GM13977 (cell line): ENCODE results near the gene CDH8.

Experiments used
- DNase-seq: peaks from one replicate; pipeline ENCODE4 v3.0.0; 2012; ENCODE audit warnings: low spot score
- in situ Hi-C: fragments of 300-500 bp; cut with MboI; formaldehyde crosslinking; loops from one replicate; pipeline ENCODE4 v1.12.0; 2022; ENCODE audit warnings: low sequenced_read_pairs, low pct_unique_long_range_greater_than_20kb, mixed read lengths, inconsistent platforms; ENCODE audit not compliant: unreplicated experiment
- TF ChIP-seq, protein P1 (sequence below): IDR thresholded peaks from 2 replicates; pipeline ENCODE4 v1.5.1; 2012; ENCODE audit warnings: mild to moderate bottlenecking, control low read depth; ENCODE audit not compliant: insufficient read depth; ENCODE audit errors: extremely low read depth, missing control alignments

Gene CDH8

DNA sequence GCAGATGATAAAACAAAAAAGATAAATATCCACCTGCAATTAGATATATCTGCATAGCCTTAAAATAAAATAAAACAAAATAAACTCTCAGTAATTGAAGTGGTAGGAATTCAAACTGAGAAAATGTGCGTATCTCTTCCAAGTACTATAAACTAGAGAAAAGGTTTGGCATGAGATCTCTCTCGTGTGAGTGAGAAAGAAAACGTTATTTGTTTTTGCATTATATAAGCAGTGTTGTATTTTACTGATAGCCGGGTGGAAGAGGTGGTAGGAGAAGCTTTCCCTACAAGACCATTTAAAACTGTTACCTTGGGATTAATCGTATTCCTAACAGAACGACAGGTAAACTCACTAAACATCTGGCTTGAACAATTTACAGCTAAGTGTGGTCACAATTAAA, 15.6 kb downstream of the CDH8 start:
- in situ Hi-C loops, result no loop called here
- no peak for DNase-seq

DNA sequence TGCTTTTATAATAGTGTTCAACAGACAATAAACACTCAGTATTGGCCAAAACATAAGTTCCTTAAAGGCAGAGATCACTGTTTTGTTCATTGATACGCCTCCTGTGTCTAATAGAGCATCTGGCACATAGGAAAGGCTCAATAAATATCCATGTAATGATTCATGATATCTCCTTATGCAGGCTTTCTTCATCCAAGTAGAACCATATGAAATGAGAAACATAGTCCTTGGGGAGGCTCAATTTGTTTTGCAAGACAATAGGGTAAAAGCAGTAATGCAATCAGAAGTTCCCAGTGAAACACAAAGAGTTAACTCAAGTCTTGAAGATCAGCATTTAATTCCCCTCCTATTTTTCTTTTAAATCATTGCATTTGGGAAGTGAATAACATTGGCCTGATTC, 16.4 kb downstream of the CDH8 start:
- in situ Hi-C loops, result no loop called here
- DNase-seq, result no peak
- TF ChIP-seq, protein P1, sequence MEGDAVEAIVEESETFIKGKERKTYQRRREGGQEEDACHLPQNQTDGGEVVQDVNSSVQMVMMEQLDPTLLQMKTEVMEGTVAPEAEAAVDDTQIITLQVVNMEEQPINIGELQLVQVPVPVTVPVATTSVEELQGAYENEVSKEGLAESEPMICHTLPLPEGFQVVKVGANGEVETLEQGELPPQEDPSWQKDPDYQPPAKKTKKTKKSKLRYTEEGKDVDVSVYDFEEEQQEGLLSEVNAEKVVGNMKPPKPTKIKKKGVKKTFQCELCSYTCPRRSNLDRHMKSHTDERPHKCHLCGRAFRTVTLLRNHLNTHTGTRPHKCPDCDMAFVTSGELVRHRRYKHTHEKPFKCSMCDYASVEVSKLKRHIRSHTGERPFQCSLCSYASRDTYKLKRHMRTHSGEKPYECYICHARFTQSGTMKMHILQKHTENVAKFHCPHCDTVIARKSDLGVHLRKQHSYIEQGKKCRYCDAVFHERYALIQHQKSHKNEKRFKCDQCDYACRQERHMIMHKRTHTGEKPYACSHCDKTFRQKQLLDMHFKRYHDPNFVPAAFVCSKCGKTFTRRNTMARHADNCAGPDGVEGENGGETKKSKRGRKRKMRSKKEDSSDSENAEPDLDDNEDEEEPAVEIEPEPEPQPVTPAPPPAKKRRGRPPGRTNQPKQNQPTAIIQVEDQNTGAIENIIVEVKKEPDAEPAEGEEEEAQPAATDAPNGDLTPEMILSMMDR, result no peak

More for the DNA sequence above, 15.6 kb downstream of the CDH8 start:
- TF ChIP-seq, protein P1, result no peak

DNA sequence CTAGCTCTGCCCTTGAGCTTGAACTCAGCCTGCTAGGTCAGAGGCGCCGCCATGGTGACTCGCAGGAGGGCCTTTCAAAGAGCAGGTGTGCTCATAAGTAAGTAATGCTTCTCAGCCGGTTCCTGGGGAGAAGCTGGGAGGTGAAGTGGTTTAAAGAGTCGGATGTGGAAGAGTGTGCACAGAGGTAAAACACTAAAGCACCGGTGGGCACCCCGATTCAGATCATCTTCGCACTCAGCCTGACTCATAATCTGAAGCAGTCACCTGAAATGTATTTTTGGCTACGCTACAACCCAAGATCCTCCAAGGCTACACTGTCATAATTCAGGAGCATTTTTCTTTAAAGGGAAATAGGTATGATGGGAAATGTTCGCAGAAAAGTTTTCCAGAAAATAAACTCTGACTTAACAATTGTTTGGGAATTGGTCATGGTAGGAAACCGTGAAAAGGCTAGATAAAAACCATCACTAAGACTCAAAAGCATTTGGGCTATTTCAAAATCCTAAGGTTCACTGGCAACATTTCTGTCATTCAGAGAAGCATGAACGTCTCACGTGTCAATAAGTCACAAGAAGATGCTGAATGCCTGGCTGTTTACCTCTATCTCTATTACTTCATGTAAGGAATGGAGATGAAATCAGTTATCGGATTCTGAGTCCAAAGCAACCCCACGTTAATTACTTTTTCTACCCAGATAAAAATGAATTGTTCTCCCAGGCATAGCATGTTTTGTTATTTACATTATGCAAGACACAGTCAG, 17.8 kb downstream of the CDH8 start:
- TF ChIP-seq, protein P1, result no peak
- in situ Hi-C loops, result no loop called here
- DNase-seq, result no peak

DNA sequence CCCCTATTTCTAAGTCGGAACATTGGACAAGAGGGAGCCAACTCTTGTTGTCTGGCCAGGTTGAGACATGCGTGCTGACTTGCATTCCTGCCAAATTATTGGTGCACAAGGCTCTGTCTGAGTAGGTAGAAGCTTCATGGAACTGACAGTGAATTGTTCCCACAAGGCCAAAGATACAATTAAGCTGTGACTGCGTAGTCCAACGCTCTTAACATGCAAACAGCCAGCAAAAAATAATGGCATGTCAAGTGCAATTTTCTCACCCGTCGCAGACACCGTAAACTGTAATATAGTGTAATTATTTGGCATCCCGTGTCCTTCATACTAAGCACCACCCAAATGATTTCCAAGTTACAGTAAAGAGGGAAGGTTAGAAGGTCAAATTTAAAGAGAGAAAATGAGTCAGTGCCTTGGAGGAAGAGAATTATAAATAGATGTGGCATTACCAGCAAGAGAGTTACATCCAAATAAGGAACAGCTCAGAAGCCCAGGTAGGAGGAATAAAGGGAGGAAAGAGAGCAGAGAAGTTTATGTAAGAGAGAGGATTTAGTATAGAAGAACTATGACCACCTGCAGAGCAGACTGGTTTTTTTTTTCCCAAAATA, 21.8 kb downstream of the CDH8 start:
- DNase-seq, result no peak
- TF ChIP-seq, protein P1, result no peak
- in situ Hi-C loops, result no loop called here

DNA sequence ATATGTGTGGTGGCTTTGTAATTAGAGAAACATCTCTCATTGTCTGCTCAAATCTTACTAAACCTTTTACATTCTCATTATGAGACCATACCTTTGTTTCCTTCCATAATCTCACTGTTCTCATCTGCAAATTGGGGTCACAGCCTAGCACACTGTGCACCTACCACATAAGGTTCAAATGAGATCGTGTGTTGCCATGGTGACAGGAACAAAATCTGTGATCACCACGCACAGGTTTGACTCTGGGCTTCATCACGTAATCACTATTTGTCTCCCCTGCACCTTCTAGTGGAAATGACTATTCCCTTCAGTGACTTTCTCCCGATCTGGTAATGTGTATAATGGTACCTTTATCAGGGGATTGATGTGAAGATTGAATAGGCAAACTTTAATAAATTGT, 26.1 kb downstream of the CDH8 start:
- DNase-seq, result no peak
- TF ChIP-seq, protein P1, result no peak
- in situ Hi-C loops, result no loop called here

DNA sequence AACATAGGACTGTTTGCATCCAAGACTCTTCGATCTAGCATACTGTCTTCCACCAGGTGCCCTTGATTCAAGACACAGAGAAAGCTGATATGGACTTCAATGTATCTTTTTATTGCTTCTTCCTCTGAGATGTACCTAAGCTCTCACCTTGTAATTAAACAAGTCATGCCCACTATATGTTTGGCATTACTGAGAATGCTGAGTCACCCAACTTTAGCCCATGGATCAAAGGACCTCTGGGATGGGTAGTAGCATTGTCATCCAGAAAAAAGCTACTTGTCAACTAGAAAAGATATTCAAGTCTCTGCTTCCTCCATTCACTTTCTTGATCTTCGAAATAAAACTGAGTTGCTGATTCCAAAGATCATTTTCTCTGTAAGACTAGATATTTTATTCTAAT, 37.8 kb downstream of the CDH8 start:
- DNase-seq, result no peak
- TF ChIP-seq, protein P1, result no peak
- in situ Hi-C loops, result no loop called here
